B cell (primary cell): ENCODE measurements around the gene HPS6.

Source experiments
- EZH2 ChIP-seq: IDR thresholded peaks from 2 replicates; pipeline ENCODE4 v1.6.1; 2012; ENCODE audit warnings: borderline replicate concordance, low read depth, mild to moderate bottlenecking, moderate library complexity, low read length; ENCODE audit not compliant: insufficient read depth, poor library complexity, severe bottlenecking
- TF ChIP-seq, protein P1 (sequence below): fragments of 200-600 bp; IDR thresholded peaks from one replicate; pipeline ENCODE4 v1.8.0; 2022; ENCODE audit warnings: antibody characterized with exemption, mild to moderate bottlenecking

GRCh38 chr10:102059987-102060386 is 5.2 kb upstream of the HPS6 start:
- TF ChIP-seq EZH2: no peak
- TF ChIP-seq, protein P1, sequence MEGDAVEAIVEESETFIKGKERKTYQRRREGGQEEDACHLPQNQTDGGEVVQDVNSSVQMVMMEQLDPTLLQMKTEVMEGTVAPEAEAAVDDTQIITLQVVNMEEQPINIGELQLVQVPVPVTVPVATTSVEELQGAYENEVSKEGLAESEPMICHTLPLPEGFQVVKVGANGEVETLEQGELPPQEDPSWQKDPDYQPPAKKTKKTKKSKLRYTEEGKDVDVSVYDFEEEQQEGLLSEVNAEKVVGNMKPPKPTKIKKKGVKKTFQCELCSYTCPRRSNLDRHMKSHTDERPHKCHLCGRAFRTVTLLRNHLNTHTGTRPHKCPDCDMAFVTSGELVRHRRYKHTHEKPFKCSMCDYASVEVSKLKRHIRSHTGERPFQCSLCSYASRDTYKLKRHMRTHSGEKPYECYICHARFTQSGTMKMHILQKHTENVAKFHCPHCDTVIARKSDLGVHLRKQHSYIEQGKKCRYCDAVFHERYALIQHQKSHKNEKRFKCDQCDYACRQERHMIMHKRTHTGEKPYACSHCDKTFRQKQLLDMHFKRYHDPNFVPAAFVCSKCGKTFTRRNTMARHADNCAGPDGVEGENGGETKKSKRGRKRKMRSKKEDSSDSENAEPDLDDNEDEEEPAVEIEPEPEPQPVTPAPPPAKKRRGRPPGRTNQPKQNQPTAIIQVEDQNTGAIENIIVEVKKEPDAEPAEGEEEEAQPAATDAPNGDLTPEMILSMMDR: no peak
